Activated T-helper 1 cell treated with anti-CD3 and anti-CD28 coated beads, Interleukin-12 subunit alpha, Interleukin-12 subunit beta, Interleukin-2, Interleukin-4 antibody, amounts not matched to agents 30 ng/mL and 10 ng/mL and 1 ng/mL, durations not matched to agents 14 hours and 24 hours and 36 hours (primary cell): ENCODE measurements around the gene SARS2. TPM values are rescaled to one million over a fixed set of nuclear protein-coding genes. Genes with fewer than 3 reads are reported as not detected.
A peak's percentile ranks its signal among the peaks of the same experiment; 100 is the strongest.
"Not testable (repeated sequence)": the region's sequence is repeated elsewhere in the genome, so short reads cannot be mapped to it uniquely, and the experiment has no call there.

Experiments
- DNase-seq: peaks from one replicate; pipeline ENCODE4 v3.0.0; 2021; ENCODE audit warnings: low spot score
- H3K27ac Mint-ChIP-seq: one replicate; pipeline ENCODE4 v1.8.0; 2021; ENCODE audit warnings: mild to moderate bottlenecking, mixed read lengths
- H3K27me3 Mint-ChIP-seq: one replicate; pipeline ENCODE4 v1.8.0; 2022; ENCODE audit warnings: mild to moderate bottlenecking, moderate library complexity, mixed read lengths; ENCODE audit not compliant: insufficient read depth
- H3K36me3 Mint-ChIP-seq: one replicate; pipeline ENCODE4 v1.8.0; 2021; ENCODE audit warnings: low read depth, mixed read lengths
- H3K4me1 Mint-ChIP-seq: one replicate; pipeline ENCODE4 v1.8.0; 2021; ENCODE audit warnings: low read depth, mixed read lengths
- H3K4me3 Mint-ChIP-seq: one replicate; pipeline ENCODE4 v1.8.0; 2021; ENCODE audit warnings: mild to moderate bottlenecking, moderate library complexity, mixed read lengths
- H3K9me3 Mint-ChIP-seq: one replicate; pipeline ENCODE4 v1.8.0; 2021; ENCODE audit warnings: mixed read lengths
- intact Hi-C: fragments of 100-400 bp; cut with micrococcal nuclease; formaldehyde crosslinking; loops from one replicate; pipeline ENCODE4 v1.15.1; 2024
- total RNA-seq: library from RNA; stranded (reverse); gene quantifications from 2 replicates; pipeline ENCODE4 v1.2.3, GENCODE V29; 2022

Gene SARS2
- total RNA-seq, 1 donor from 2014 or later, result 38.4 TPM

GRCh38 chr19:38889803-38890202 lies 40.8 kb downstream of the SARS2 start:
- H3K27ac Mint-ChIP-seq, result no peak overlapping the region
- H3K36me3 Mint-ChIP-seq, result peaks cover 8% of the 10 kb centered on the region
- DNase-seq, result no peak
- no peaks in the 10 kb centered on the region for H3K4me1 Mint-ChIP-seq
- intact Hi-C loops, result no loop called here
- no peaks in the 10 kb centered on the region for H3K9me3 Mint-ChIP-seq
- no peaks in the 10 kb centered on the region for H3K27me3 Mint-ChIP-seq
- H3K4me3 Mint-ChIP-seq, result no peak overlapping the region

DNA sequence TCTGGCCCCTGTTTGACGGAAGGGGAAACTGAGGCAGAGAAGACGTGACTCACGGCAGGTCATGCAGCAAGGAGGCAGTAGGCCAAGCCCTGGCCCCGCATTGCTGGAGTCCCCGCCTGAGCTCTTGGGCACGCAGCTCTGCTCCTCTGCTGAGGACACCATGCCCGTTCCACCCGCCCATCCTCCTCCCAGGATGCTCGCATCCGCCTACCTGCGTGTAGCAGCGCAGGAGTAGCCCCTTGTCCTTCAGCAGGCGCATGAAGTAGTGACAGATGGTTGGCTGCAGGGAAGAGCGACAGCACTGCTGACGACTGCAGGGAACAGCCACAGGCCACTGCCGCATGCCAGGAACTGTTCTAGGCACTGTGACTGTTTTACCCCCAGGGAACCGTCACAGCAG lies 41.7 kb downstream of the SARS2 start:
- Mint-ChIP-seq H3K9me3 (no peaks in the 10 kb centered on the region), H3K27me3 (no peaks in the 10 kb centered on the region), H3K36me3 (peaks cover 5% of the 10 kb centered on the region), H3K27ac (no peak overlapping the region), H3K4me1 (no peaks in the 10 kb centered on the region), H3K4me3 (no peak overlapping the region)
- intact Hi-C loops, result no loop called here
- DNase-seq, result no peak

DNA sequence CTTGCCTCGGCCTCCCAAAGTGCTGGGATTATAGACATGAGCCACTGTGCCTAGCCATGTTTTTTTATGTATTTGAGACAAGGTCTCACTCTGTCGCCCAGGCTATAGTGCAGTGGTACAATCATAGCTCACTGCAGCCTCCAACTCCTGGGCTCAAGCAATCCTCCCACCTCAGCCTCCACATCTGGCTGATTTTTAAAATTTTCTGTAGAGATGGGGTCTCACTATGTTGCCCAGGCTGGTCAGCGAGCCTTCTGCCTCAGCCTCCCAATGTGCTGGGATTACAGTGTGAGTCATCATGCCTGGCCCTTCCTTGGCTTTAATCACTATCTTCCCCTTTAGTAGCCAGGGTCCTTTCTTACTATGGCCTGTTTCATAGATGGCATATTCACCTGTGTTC lies 45.9 kb downstream of the SARS2 start:
- H3K27me3 Mint-ChIP-seq, DNase-seq, H3K4me1 Mint-ChIP-seq, H3K27ac Mint-ChIP-seq, intact Hi-C loops, H3K9me3 Mint-ChIP-seq, H3K4me3 Mint-ChIP-seq: not testable (repeated sequence)
- peaks cover 12% of the 10 kb centered on the region for H3K36me3 Mint-ChIP-seq

GRCh38 chr19:38883286-38883685 lies 47.3 kb downstream of the SARS2 start:
- no peak overlapping the region for H3K4me3 Mint-ChIP-seq
- intact Hi-C loops, result no loop called here
- DNase-seq, result no peak
- H3K9me3 Mint-ChIP-seq, result no peaks in the 10 kb centered on the region
- no peak overlapping the region for H3K27ac Mint-ChIP-seq
- H3K36me3 Mint-ChIP-seq, result peaks cover 10% of the 10 kb centered on the region
- H3K27me3 Mint-ChIP-seq, result no peaks in the 10 kb centered on the region
- H3K4me1 Mint-ChIP-seq, result peaks cover 12% of the 10 kb centered on the region

DNA sequence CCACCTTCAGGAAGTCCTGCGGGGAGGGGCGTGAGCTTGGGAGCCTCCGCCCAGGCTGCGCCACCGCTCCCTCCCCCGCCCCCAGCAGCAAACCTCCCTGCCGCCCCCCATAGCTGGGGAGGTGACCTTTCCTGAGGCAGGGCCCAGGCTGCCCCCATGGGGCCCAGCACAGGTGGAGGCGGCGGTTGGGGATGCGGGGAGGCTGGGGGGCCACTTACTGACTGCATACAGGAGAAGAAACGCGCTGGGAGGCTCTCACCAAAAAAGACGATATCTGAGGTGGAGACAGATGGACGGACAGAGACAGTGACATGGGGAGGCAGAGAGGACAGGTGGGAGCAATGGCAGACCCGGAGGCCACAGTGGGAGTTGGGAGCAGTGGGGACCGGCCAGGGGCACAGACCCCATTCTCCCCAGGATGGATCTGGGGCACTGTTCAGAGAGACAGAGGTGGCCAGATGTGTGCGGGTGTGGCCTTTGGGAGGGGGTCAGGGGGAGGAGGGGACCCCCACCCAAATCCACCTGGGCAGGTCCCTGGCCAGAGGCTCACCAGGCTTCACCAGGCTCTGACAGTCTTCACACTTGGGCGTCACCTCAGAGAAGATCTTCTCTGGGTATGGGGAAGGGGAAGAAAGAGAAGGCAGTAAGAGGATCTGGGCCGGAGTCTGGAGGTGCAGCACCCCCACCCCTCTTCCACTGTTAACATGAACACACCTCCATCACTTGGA lies 49.5 kb downstream of the SARS2 start:
- intact Hi-C loops, result no loop called here
- H3K36me3 Mint-ChIP-seq, result peaks cover 10% of the 10 kb centered on the region
- no peak overlapping the region for H3K4me3 Mint-ChIP-seq
- H3K27ac Mint-ChIP-seq, result no peak overlapping the region
- peaks cover 31% of the 10 kb centered on the region for H3K4me1 Mint-ChIP-seq
- H3K27me3 Mint-ChIP-seq, result no peaks in the 10 kb centered on the region
- no peak for DNase-seq
- no peaks in the 10 kb centered on the region for H3K9me3 Mint-ChIP-seq

DNA sequence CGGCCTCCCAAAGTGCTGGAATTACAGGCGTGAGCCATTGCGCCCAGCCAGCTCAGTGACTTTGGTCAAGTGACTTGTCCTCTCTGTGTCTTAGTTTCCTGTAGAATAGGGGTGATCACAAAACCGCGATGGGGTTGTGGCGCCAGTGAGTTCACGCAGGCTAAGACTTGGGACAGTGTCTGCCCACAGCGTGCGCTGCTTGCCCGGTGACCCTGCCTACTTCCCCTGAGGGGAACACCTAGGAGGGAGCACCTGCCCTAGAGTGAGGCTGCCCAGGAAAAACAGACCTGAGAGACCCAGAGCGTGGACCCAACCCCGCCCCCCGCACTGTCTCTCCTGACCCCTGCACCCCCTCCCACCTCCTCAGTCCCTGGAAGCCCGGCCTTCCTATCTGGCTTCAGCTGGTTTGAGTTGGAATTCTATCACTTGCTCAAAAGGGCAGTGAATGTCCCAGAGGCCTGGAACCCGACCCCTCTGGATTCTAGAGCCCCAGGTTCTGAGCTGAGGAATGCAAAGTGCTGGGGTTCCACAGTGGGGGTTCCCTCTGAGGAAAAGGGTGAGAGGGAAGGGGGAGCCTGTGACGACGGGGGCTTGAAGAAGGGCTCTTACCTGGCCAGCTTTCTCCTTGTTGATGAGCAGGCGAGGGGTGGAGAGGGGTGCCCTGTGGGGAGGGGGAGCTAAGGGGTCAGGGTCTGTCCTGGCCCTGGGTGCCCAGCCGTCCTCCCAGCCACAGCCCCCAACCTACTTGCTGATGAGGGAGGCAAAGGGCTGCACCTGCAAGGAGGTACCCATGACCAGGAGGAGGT lies 50.3 kb downstream of the SARS2 start:
- H3K36me3 Mint-ChIP-seq, result peaks cover 10% of the 10 kb centered on the region
- no peak for DNase-seq
- H3K4me3 Mint-ChIP-seq, result no peak overlapping the region
- H3K9me3 Mint-ChIP-seq, result no peaks in the 10 kb centered on the region
- no peak overlapping the region for H3K27ac Mint-ChIP-seq
- H3K27me3 Mint-ChIP-seq, result no peaks in the 10 kb centered on the region
- H3K4me1 Mint-ChIP-seq, result peaks cover 33% of the 10 kb centered on the region
- intact Hi-C loops, result no loop called here

DNA sequence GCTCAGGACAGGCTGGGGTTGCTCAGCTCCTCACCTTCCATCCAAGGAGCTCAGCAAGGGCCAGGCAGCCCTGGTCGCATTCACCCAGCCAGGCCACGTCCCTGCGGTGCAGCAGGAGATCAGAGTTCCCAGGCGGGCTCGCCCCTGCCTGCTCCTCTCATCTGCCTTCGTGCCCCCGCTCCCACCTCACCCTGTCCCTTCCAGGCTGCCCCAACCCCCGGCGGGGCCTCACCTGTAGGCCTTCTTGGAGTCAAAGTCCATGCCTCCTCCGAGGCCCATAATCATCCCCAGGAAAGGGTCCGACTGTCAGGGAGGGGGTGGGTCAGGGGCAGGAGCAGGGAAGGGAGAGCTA lies 51.2 kb downstream of the SARS2 start:
- no peak for DNase-seq
- Mint-ChIP-seq H3K36me3 (peaks cover 12% of the 10 kb centered on the region), H3K4me1 (peaks cover 33% of the 10 kb centered on the region), H3K9me3 (no peaks in the 10 kb centered on the region), H3K27me3 (no peaks in the 10 kb centered on the region), H3K4me3 (no peak overlapping the region), H3K27ac (no peak overlapping the region)
- intact Hi-C loops, result no loop called here

DNA sequence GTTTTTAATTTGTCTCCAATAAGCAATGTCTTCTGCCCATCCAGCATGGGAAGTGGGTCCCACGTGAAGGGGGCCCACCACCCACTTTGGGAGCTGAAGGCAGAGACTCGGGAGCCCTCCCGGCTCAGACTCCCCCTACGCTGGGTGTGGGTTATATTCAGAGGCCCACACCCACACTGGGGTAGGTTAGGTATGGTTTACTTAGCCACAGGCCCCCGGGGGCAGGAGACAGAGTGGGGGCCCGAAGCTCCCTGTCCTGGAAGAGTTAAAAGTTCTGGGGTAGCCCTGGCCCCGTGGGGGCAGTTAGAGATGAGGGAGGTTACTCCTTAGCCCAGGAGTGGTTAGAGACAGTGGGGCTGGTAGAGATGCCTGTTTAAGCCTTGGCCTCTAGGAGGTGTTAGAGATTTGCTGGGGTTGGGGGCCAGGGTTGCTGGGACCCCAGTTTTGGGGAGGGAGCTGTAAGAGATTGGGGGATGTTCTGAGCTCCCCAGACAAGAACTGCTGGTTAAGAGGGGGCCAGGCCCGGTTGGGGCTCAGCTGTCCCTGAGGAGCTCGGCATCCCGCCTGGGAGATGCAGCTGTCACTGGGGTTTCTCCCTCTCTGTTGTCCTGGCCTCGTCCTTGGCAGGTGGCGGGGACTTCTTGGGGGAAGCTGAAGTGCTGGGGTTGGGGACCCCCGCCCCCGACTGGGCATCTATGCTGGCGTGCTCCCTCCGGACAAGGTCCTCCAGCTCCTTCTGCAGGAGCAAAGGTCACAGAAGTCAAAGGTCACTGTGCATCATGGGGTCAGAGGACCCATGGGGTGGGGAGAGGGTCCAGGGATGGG lies 51.8 kb downstream of the SARS2 start:
- Mint-ChIP-seq H3K9me3 (no peaks in the 10 kb centered on the region), H3K27me3 (no peaks in the 10 kb centered on the region), H3K4me1 (peaks cover 33% of the 10 kb centered on the region), H3K27ac (peak overlapping the region; percentile 96), H3K4me3 (peak overlapping the region; percentile 95), H3K36me3 (peaks cover 12% of the 10 kb centered on the region)
- intact Hi-C loops, result loop anchor here (1.0 kb wide), 3 partner anchors 9 to 52 kb away; partner anchors contain the start of genes MRPS12, NFKBIB, SARS2 and SIRT2
- no peak for DNase-seq

DNA sequence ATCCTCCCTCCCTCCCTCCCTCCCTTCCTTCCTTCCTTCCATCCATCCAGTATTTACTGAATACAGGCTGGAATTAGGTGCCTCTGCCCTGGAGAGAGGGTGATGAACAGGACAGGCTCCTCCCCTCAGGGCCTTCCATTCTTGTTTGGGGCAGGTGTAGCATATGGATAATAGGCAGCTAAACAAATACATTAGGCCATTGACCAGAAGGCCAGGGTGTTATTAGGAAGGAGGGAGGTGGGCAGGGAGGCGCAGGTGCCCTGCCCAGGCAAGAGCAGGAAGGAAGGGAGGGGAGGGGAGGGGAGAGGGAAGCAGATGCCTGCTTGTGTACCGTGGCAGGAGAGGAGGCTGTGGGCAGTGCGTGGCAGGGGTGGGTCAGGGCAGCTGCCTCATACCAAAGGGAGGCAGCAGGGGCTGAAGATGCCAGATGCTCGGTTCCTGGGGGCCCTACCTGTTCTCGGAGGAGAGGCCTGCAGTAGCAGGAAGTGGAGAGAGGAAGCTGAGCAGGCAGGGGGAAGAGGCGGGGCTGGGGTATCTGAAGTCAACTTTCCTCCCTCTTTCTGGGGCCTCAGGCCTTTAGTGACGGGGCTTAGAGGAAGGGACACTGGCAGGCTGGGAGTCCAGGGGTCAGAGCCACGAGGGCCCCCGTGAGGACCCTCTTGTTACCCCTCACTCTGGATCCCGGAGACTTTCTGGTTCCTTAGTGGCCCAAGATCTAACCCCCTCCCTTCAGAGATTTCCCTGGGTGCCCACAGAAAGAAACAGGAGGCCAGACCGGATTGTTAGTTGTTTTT lies 52.6 kb downstream of the SARS2 start, which contains the start of gene RINL:
Gene RINL (minus strand): TSS at position 495 of the 794 bp plus-strand sequence. CDS start 1,533 bp downstream, outside the sequence.
- peaks cover 9% of the 10 kb centered on the region for H3K36me3 Mint-ChIP-seq

GRCh38 chr19:38875656-38876395 lies 54.7 kb downstream of the SARS2 start:
- Mint-ChIP-seq H3K36me3 (peaks cover 7% of the 10 kb centered on the region), H3K27me3 (no peaks in the 10 kb centered on the region), H3K4me3 (no peak overlapping the region), H3K9me3 (no peaks in the 10 kb centered on the region), H3K4me1 (peaks cover 34% of the 10 kb centered on the region), H3K27ac (peak overlapping the region; percentile 63)
- intact Hi-C loops, result no loop called here
- DNase-seq, result no peak

More for the DNA sequence above, 52.6 kb downstream of the SARS2 start, which contains the start of gene RINL:
- peak within 1 kb of the TSS; percentile 95 for H3K4me3 Mint-ChIP-seq
- H3K27ac Mint-ChIP-seq, result peak within 1 kb of the TSS; percentile 96
- no peaks in the 10 kb centered on the region for H3K9me3 Mint-ChIP-seq
- intact Hi-C loops, result loop anchor here (1.0 kb wide), 3 partner anchors 9 to 52 kb away; partner anchors contain the start of genes MRPS12, NFKBIB, SARS2 and SIRT2
- H3K4me1 Mint-ChIP-seq, result peaks cover 32% of the 10 kb centered on the region
- no peaks in the 10 kb centered on the region for H3K27me3 Mint-ChIP-seq
- DNase-seq, result peak; percentile 58

GRCh38 chr19:38873400-38873799 lies 57.2 kb downstream of the SARS2 start:
- H3K27me3 Mint-ChIP-seq, intact Hi-C loops, H3K4me3 Mint-ChIP-seq, DNase-seq, H3K9me3 Mint-ChIP-seq: not testable (repeated sequence)
- peak overlapping the region; percentile 59 for H3K27ac Mint-ChIP-seq
- H3K4me1 Mint-ChIP-seq, result peaks cover 52% of the 10 kb centered on the region
- H3K36me3 Mint-ChIP-seq, result peaks cover 16% of the 10 kb centered on the region
